Nephron progenitor cell (in vitro differentiated cells): ENCODE data around the gene ATP6V1C2.

Experiments
- DNase-seq: peaks from one replicate; pipeline ENCODE4 v3.0.0; 2021
- H3K27ac Mint-ChIP-seq: 2 replicates; pipeline ENCODE4 v1.8.0; 2021; ENCODE audit warnings: mild to moderate bottlenecking, moderate library complexity, mixed read lengths
- H3K27me3 Mint-ChIP-seq: 2 replicates; pipeline ENCODE4 v1.8.0; 2021; ENCODE audit warnings: mild to moderate bottlenecking, low read depth, mixed read lengths; ENCODE audit not compliant: poor library complexity
- H3K36me3 Mint-ChIP-seq: 2 replicates; pipeline ENCODE4 v1.8.0; 2021; ENCODE audit warnings: low read depth, mixed read lengths
- H3K4me1 Mint-ChIP-seq: 2 replicates; pipeline ENCODE4 v1.8.0; 2021; ENCODE audit warnings: mixed read lengths
- H3K4me3 Mint-ChIP-seq: 2 replicates; pipeline ENCODE4 v1.8.0; 2021; ENCODE audit warnings: mild to moderate bottlenecking, moderate library complexity, mixed read lengths
- H3K9me3 Mint-ChIP-seq: 2 replicates; pipeline ENCODE4 v1.8.0; 2021; ENCODE audit warnings: mild to moderate bottlenecking, moderate library complexity, mixed read lengths
- TF ChIP-seq, protein P1 (sequence below): fragments of 200-600 bp; sonication (generic); IDR thresholded peaks from 2 replicates; pipeline ENCODE4 v1.5.0; 2021; ENCODE audit warnings: antibody characterized with exemption

Gene ATP6V1C2

DNA sequence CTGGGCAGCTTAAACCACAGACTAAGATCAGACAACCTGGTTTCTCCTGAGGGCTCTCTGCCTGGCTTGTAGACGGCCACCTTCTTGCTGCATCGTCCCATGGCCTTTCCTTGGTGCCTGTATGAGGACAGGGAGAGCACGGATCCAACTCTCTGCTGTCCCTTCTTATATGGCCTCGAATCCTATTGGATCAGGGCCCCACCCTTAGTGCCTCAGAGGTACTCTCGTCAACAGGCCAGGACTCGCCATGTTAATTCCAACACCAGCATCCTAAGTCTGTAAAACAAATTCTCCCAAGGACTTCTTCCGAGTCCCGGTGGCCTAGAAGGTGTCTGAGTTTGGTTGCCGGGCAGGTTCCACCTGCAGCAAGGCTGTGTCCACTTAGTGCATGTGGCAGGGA lies 40.2 kb downstream of the ATP6V1C2 start:
- TF ChIP-seq, protein P1, sequence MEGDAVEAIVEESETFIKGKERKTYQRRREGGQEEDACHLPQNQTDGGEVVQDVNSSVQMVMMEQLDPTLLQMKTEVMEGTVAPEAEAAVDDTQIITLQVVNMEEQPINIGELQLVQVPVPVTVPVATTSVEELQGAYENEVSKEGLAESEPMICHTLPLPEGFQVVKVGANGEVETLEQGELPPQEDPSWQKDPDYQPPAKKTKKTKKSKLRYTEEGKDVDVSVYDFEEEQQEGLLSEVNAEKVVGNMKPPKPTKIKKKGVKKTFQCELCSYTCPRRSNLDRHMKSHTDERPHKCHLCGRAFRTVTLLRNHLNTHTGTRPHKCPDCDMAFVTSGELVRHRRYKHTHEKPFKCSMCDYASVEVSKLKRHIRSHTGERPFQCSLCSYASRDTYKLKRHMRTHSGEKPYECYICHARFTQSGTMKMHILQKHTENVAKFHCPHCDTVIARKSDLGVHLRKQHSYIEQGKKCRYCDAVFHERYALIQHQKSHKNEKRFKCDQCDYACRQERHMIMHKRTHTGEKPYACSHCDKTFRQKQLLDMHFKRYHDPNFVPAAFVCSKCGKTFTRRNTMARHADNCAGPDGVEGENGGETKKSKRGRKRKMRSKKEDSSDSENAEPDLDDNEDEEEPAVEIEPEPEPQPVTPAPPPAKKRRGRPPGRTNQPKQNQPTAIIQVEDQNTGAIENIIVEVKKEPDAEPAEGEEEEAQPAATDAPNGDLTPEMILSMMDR: no peak
- no peak overlapping the region for H3K27ac Mint-ChIP-seq
- peaks cover 3% of the 10 kb centered on the region for H3K27me3 Mint-ChIP-seq
- DNase-seq: no peak
- H3K4me1 Mint-ChIP-seq: peaks cover 25% of the 10 kb centered on the region
- no peaks in the 10 kb centered on the region for H3K36me3 Mint-ChIP-seq
- H3K4me3 Mint-ChIP-seq: no peak overlapping the region
- H3K9me3 Mint-ChIP-seq: no peaks in the 10 kb centered on the region

DNA sequence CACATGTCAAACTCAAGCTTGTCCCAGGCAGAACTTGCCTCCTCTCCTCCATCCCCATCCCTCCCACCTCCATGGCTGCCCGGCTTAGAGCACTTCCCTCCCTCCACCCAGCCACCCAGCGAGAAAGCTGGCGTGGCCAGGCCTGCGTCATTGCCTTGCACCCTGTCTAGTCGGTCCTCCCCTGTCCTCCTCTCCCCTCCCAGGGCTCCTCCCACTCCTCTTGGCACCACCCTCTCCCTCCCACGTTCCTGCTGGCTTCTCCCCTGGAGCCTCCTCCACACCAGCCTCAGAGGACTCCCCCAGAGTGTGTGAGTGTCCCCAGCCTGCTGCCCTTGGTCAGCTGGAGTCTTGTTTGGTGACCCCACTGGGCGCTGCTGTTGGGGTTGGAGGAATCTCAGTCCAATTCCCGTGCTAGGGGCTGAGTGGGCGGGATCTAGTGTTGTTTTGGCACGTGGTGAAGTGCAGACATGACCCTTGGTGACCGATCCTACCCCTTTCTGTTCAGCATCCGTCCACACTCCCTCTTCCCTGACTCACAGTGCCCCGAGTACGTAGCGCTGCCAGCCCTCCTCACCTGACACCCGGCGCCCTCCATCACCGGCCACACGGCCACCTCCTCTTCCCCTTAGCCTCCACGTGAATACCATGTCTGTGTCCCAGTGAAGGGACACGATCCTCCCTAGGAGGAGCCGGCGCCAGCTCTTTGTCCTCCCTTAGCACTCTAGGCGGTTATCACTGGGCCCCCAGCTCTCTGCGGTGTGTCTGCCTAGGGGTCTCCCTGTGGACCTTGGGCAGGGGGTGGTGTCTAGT lies 41.4 kb downstream of the ATP6V1C2 start:
- no peak overlapping the region for H3K27ac Mint-ChIP-seq

DNA sequence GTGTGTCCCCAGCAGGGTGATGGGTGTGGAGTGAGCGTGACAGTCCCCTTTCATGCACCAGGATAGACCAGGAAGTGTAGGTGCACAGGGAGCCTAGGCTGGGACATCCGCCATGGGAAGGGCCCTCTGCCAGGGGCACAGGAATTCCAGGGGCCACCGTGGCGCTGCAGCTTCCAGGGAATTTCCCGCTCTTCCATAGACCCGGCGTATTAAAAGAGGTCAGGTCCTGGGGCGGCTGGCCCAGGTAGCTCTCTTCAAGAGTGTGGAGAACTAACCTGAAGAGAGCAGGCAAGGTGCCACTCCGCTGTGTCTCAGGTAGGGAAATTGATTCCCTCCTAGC lies 42.0 kb downstream of the ATP6V1C2 start:
- H3K27me3 Mint-ChIP-seq: peaks cover 3% of the 10 kb centered on the region
- TF ChIP-seq, protein P1: no peak
- no peaks in the 10 kb centered on the region for H3K9me3 Mint-ChIP-seq
- H3K27ac Mint-ChIP-seq: no peak overlapping the region
- DNase-seq: no peak
- H3K4me3 Mint-ChIP-seq: no peak overlapping the region
- peaks cover 27% of the 10 kb centered on the region for H3K4me1 Mint-ChIP-seq
- no peaks in the 10 kb centered on the region for H3K36me3 Mint-ChIP-seq

More for the DNA sequence above, 41.4 kb downstream of the ATP6V1C2 start:
- Mint-ChIP-seq H3K4me1 (peaks cover 23% of the 10 kb centered on the region), H3K9me3 (no peaks in the 10 kb centered on the region), H3K4me3 (no peak overlapping the region), H3K36me3 (no peaks in the 10 kb centered on the region), H3K27me3 (peaks cover 3% of the 10 kb centered on the region)
- TF ChIP-seq, protein P1: no peak
- no peak for DNase-seq

DNA sequence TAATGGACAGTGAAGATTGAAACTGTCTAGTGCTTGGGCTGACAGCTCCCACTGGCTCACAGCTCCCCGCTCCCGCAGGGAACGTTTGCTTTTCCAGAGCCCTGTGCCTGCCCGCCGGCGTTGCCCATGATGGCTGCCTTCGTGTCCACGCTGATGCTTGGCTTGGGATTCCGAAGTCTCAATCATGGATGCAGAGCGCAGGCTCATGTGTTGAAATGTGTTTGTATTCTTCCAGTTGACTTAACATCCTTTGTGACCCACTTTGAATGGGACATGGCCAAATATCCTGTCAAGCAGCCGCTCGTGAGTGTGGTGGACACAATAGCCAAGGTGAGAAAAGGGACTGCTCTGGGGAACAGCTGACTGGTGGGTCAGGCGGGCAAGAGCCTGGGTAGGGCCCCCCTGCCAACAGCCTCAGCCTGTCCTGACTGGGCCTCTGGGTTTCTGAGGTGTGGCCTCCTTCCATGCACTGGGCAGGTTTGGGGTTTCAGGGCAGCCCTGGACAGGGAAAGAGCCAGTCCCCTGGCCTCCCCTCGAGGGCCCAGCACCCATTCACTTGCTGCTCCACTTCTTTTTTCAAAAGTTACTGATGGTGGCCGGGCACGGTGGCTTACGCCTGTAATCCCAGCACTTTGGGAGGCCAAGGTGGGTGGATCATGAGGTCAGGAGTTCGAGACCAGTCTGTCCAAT lies 42.8 kb downstream of the ATP6V1C2 start:
- H3K27ac Mint-ChIP-seq: peak overlapping the region; percentile 61
- peaks cover 27% of the 10 kb centered on the region for H3K4me1 Mint-ChIP-seq
- peaks cover 3% of the 10 kb centered on the region for H3K27me3 Mint-ChIP-seq
- H3K9me3 Mint-ChIP-seq: no peaks in the 10 kb centered on the region
- DNase-seq: no peak
- H3K36me3 Mint-ChIP-seq: no peaks in the 10 kb centered on the region
- no peak overlapping the region for H3K4me3 Mint-ChIP-seq
- TF ChIP-seq, protein P1: no peak

DNA sequence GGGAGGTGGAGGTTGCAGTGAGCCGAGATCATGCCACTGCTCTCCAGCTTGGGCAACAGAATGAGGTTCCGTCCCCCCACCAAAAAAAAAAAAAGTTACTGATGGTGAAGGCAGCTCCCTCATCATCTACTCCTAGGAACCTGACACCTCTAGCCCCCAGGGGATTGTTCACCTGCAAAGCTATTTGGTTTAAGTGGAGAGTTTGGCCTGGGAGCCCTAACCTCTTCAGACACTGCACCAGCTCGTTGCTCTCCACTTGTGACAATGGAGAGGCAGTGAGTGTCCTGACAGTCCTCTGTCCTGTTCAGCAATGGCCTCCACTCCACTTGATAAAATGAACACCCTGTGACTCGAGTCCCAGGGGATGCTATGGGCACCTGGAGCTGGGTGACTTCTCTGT lies 43.5 kb downstream of the ATP6V1C2 start:
- DNase-seq: no peak
- H3K4me1 Mint-ChIP-seq: peaks cover 27% of the 10 kb centered on the region
- peaks cover 3% of the 10 kb centered on the region for H3K27me3 Mint-ChIP-seq
- H3K9me3 Mint-ChIP-seq: no peaks in the 10 kb centered on the region
- no peak overlapping the region for H3K27ac Mint-ChIP-seq
- no peak overlapping the region for H3K4me3 Mint-ChIP-seq
- TF ChIP-seq, protein P1: no peak
- no peaks in the 10 kb centered on the region for H3K36me3 Mint-ChIP-seq

- no peak for DNase-seq
- Mint-ChIP-seq H3K4me3 (no peak overlapping the region), H3K36me3 (no peaks in the 10 kb centered on the region), H3K4me1 (peaks cover 25% of the 10 kb centered on the region), H3K27ac (no peak overlapping the region), H3K9me3 (no peaks in the 10 kb centered on the region), H3K27me3 (peaks cover 3% of the 10 kb centered on the region)
- TF ChIP-seq, protein P1: no peak
These were observed 44.0 kb downstream of the ATP6V1C2 start for GRCh38 chr2:10765461-10765860.
